HL-60 (cell line): Measurements from ENCODE around the gene METTL14.

ENCODE experiments used
- CTCF ChIP-seq: IDR thresholded peaks from one replicate; pipeline ENCODE4 v1.5.1; 2011; ENCODE audit warnings: low read length, control low read depth, inconsistent platforms; ENCODE audit not compliant: insufficient read depth
- GABPA ChIP-seq: IDR thresholded peaks from 2 replicates; pipeline ENCODE4 v1.6.1; 2012; ENCODE audit warnings: low read depth
- POLR2AphosphoS5 ChIP-seq: IDR thresholded peaks from 2 replicates; pipeline ENCODE4 v1.6.1; 2012; ENCODE audit warnings: low read depth
- REST ChIP-seq: IDR thresholded peaks from 2 replicates; pipeline ENCODE4 v1.6.1; 2012; ENCODE audit warnings: low read depth; ENCODE audit not compliant: insufficient replicate concordance
- SPI1 ChIP-seq: IDR thresholded peaks from 2 replicates; pipeline ENCODE4 v1.6.1; 2012; ENCODE audit warnings: low read depth, mild to moderate bottlenecking, borderline replicate concordance

- no peak for TF ChIP-seq CTCF
- TF ChIP-seq REST, result no peak
- no peak for TF ChIP-seq POLR2AphosphoS5
- no peak for TF ChIP-seq SPI1
- TF ChIP-seq GABPA, result no peak
These were observed 55.7 kb downstream of the METTL14 start for GRCh38 chr4:118740869-118741268.
